ENCODE results near the gene TENM4.

DNA sequence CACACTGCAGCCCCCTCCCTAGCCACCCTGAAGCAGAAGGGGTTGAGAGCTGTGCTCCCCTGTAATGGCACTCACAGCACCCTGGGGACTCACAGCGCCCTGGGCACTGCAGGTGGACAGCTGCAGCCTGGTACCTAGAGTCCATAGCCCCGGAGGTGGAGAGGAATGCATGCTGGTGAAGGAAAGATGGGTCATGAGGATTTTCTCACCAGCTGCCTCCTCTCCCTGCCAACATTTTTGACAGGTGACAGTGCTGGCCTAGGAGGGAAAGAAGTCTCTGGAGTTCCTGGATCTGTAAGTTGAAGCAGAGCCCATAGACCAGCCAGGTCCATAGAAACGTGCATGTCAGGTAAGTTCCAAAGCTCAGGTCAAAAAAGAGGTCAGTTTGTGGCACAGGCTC is 330.5 kb downstream of the TENM4 start:
- TF ChIP-seq, protein P1, sequence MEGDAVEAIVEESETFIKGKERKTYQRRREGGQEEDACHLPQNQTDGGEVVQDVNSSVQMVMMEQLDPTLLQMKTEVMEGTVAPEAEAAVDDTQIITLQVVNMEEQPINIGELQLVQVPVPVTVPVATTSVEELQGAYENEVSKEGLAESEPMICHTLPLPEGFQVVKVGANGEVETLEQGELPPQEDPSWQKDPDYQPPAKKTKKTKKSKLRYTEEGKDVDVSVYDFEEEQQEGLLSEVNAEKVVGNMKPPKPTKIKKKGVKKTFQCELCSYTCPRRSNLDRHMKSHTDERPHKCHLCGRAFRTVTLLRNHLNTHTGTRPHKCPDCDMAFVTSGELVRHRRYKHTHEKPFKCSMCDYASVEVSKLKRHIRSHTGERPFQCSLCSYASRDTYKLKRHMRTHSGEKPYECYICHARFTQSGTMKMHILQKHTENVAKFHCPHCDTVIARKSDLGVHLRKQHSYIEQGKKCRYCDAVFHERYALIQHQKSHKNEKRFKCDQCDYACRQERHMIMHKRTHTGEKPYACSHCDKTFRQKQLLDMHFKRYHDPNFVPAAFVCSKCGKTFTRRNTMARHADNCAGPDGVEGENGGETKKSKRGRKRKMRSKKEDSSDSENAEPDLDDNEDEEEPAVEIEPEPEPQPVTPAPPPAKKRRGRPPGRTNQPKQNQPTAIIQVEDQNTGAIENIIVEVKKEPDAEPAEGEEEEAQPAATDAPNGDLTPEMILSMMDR (IDR thresholded peaks at IDR 0.05; ENCODE audit: low read depth, low read length, missing input control): no peak
- TF ChIP-seq HNF4G (IDR thresholded peaks at IDR 0.05) (no peak), JUND (IDR thresholded peaks at IDR 0.05) (no peak), GABPA (IDR thresholded peaks at IDR 0.05 in 1 of 2, conservative IDR thresholded peaks at IDR 0.05 in 1 of 2) (no peak), NR2F2 (IDR thresholded peaks at IDR 0.05) (no peak), TAF1 (conservative IDR thresholded peaks at IDR 0.05) (no peak), FOXA1 (IDR thresholded peaks at IDR 0.05) (no peak), RXRA (IDR thresholded peaks at IDR 0.05) (no peak)
- TF ChIP-seq, protein P2, sequence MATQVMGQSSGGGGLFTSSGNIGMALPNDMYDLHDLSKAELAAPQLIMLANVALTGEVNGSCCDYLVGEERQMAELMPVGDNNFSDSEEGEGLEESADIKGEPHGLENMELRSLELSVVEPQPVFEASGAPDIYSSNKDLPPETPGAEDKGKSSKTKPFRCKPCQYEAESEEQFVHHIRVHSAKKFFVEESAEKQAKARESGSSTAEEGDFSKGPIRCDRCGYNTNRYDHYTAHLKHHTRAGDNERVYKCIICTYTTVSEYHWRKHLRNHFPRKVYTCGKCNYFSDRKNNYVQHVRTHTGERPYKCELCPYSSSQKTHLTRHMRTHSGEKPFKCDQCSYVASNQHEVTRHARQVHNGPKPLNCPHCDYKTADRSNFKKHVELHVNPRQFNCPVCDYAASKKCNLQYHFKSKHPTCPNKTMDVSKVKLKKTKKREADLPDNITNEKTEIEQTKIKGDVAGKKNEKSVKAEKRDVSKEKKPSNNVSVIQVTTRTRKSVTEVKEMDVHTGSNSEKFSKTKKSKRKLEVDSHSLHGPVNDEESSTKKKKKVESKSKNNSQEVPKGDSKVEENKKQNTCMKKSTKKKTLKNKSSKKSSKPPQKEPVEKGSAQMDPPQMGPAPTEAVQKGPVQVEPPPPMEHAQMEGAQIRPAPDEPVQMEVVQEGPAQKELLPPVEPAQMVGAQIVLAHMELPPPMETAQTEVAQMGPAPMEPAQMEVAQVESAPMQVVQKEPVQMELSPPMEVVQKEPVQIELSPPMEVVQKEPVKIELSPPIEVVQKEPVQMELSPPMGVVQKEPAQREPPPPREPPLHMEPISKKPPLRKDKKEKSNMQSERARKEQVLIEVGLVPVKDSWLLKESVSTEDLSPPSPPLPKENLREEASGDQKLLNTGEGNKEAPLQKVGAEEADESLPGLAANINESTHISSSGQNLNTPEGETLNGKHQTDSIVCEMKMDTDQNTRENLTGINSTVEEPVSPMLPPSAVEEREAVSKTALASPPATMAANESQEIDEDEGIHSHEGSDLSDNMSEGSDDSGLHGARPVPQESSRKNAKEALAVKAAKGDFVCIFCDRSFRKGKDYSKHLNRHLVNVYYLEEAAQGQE (IDR thresholded peaks at IDR 0.05): no peak
- TF ChIP-seq, protein P3, sequence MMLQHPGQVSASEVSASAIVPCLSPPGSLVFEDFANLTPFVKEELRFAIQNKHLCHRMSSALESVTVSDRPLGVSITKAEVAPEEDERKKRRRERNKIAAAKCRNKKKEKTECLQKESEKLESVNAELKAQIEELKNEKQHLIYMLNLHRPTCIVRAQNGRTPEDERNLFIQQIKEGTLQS (IDR thresholded peaks at IDR 0.05): no peak
